Sigmoid colon (tissue), 7 donors: ENCODE results near the gene C1orf116. TPM values are rescaled to one million over a fixed set of nuclear protein-coding genes. Genes with fewer than 3 reads are reported as not detected.

Experiments used
- DNase-seq: peaks from one replicate; pipeline ENCODE4 v3.0.0-alpha.2; 2019
- H3K27ac ChIP-seq, 4 donors: fragments of 200-600 bp; sonication (generic); one replicate each; pipeline ENCODE4 v1.5.1; 2016 to 2019; ENCODE audit warnings: mild to moderate bottlenecking in 1 of 4
- H3K27me3 ChIP-seq, 3 donors: fragments of 200-600 bp; sonication (generic); one replicate each; pipeline ENCODE4 v1.5.1; 2019; ENCODE audit warnings: mild to moderate bottlenecking in 1 of 3
- H3K36me3 ChIP-seq, 4 donors: fragments of 200-600 bp; sonication (generic); one replicate each; pipeline ENCODE4 v1.5.1; 2016 to 2019
- H3K4me1 ChIP-seq, 4 donors: fragments of 200-600 bp; sonication (generic); one replicate each; pipeline ENCODE4 v1.5.1; 2017 to 2019
- H3K4me3 ChIP-seq, 4 donors: fragments of 200-600 bp; sonication (generic); one replicate each; pipeline ENCODE4 v1.5.1; 2017 to 2019; ENCODE audit warnings: mild to moderate bottlenecking in 2 of 4, moderate library complexity in 1 of 4
- H3K9me3 ChIP-seq, 4 donors: fragments of 200-600 bp in 3 of 4; sonication (generic) in 3 of 4; one replicate each; pipeline versions ENCODE4 v1.5.1 to v1.6.1; 2013 to 2019
- CTCF ChIP-seq, 4 experiments: fragments of 450-650 bp in 3 of 4; fragments of 200-600 bp in 1 of 4; IDR thresholded peaks; one replicate each; pipeline ENCODE4 v1.5.1; 2016 to 2019; ENCODE audit warnings: antibody characterized with exemption in 4 of 4, mild to moderate bottlenecking in 3 of 4, moderate library complexity in 2 of 4
- EP300 ChIP-seq, 4 donors: sonication (generic); formaldehyde crosslinking; IDR thresholded peaks; one replicate each; pipeline ENCODE4 v1.6.1; 2017; ENCODE audit warnings: antibody characterized with exemption in 4 of 4
- POLR2A ChIP-seq, 2 donors: fragments of 450-650 bp; IDR thresholded peaks; one replicate each; pipeline ENCODE4 v1.6.1; 2016; ENCODE audit warnings: antibody characterized with exemption in 2 of 2, mild to moderate bottlenecking in 2 of 2, moderate library complexity in 2 of 2
- POLR2AphosphoS5 ChIP-seq, 4 donors: sonication (generic); formaldehyde crosslinking; IDR thresholded peaks; one replicate each; pipeline ENCODE4 v1.6.1; 2017; ENCODE audit warnings: antibody characterized with exemption in 4 of 4
- WGBS, 2 donors: extraction: QIAGEN DNeasy Blood & Tissue Kit; methylation state at CpG; one replicate each; pipeline ENCODE4 v1.1.7; 2013; 5-methylcytosine and 5-hydroxymethylcytosine counted together
- intact Hi-C: fragments of 100-400 bp; cut with DNase I; formaldehyde crosslinking; loops from one replicate; pipeline ENCODE4 v1.15.1; 2023
- polyA plus RNA-seq, 3 donors: library from polyadenylated mRNA; stranded (reverse); fragments of 200-250 nt; gene quantifications; one replicate each; pipeline ENCODE4 v1.2.3, GENCODE V29; 2013
- total RNA-seq, 4 donors: library from RNA; depleted of rRNA; stranded (reverse); fragments of >200 nt; gene quantifications; one replicate each; pipeline ENCODE4 v1.1.0, GENCODE V29; 2016
- donor health status: healthy with polysubstance abuse.
- donor health status: Bipolar disorder and iron deficiency.
- donor health status: healthy.

The C1orf116 gene
- total and polyA plus RNA-seq, 7 donors = 0.14 to 22.4 (median 4.1) TPM; not detected in 1

GRCh38 chr1:207039380-207040180 is 7.0 kb upstream of the C1orf116 start:
- Histone ChIP-seq H3K27ac (no peak overlapping the region), H3K4me1 (peaks cover 0 to 5% (median 2%) of the 10 kb centered on the region in 4 donors), H3K36me3 (no peaks in the 10 kb centered on the region), H3K9me3 (no peaks in the 10 kb centered on the region), H3K4me3 (no peak overlapping the region), H3K27me3 (no peaks in the 10 kb centered on the region)
- 92 to 94% methylated on average over 4 of the region's 4 CpGs for WGBS, 2 donors
- TF ChIP-seq EP300 (IDR thresholded peaks at IDR 0.05) = no peak
- TF ChIP-seq POLR2A (IDR thresholded peaks at IDR 0.05) = no peak
- no peak for TF ChIP-seq CTCF (IDR thresholded peaks at IDR 0.05)
- no peak for TF ChIP-seq POLR2AphosphoS5 (IDR thresholded peaks at IDR 0.05)
- intact Hi-C loops = no loop called here
- no peak for DNase-seq

GRCh38 chr1:207036865-207037264 is 4.3 kb upstream of the C1orf116 start:
- no peak overlapping the region for H3K4me3 ChIP-seq
- H3K36me3 ChIP-seq = no peaks in the 10 kb centered on the region
- H3K9me3 ChIP-seq = no peaks in the 10 kb centered on the region
- 96% methylated on average over 1 of the region's 1 CpG for WGBS, 2 donors
- DNase-seq = no peak
- intact Hi-C loops = no loop called here
- H3K27ac ChIP-seq = no peak overlapping the region
- H3K4me1 ChIP-seq = peaks cover 0 to 5% (median 0%) of the 10 kb centered on the region in 4 donors
- TF ChIP-seq EP300 (IDR thresholded peaks at IDR 0.05) = no peak
- no peak for TF ChIP-seq CTCF (IDR thresholded peaks at IDR 0.05)
- TF ChIP-seq POLR2A (IDR thresholded peaks at IDR 0.05) = no peak
- no peak for TF ChIP-seq POLR2AphosphoS5 (IDR thresholded peaks at IDR 0.05)
- no peaks in the 10 kb centered on the region for H3K27me3 ChIP-seq

- Histone ChIP-seq H3K36me3 (no peaks in the 10 kb centered on the region), H3K9me3 (no peaks in the 10 kb centered on the region), H3K27me3 (no peaks in the 10 kb centered on the region), H3K4me3 (no peak overlapping the region), H3K27ac (no peak overlapping the region), H3K4me1 (peaks cover 0 to 5% (median 0%) of the 10 kb centered on the region in 4 donors)
- no peak for DNase-seq
- intact Hi-C loops = no loop called here
- 80 to 92% methylated on average over 4 of the region's 4 CpGs for WGBS, 2 donors
- no peak for TF ChIP-seq CTCF (IDR thresholded peaks at IDR 0.05)
- no peak for TF ChIP-seq POLR2A (IDR thresholded peaks at IDR 0.05)
- TF ChIP-seq EP300 (IDR thresholded peaks at IDR 0.05) = no peak
- no peak for TF ChIP-seq POLR2AphosphoS5 (IDR thresholded peaks at IDR 0.05)
Measured at GRCh38 chr1:207035877-207036551, 3.5 kb upstream of the C1orf116 start.

GRCh38 chr1:207034998-207035397 is 2.4 kb upstream of the C1orf116 start:
- no peak for DNase-seq
- Histone ChIP-seq H3K27me3 (no peaks in the 10 kb centered on the region), H3K27ac (no peak overlapping the region), H3K4me1 (no peaks in the 10 kb centered on the region), H3K9me3 (no peaks in the 10 kb centered on the region), H3K4me3 (no peak overlapping the region), H3K36me3 (no peaks in the 10 kb centered on the region)
- no peak for TF ChIP-seq POLR2A (IDR thresholded peaks at IDR 0.05)
- no peak for TF ChIP-seq EP300 (IDR thresholded peaks at IDR 0.05)
- TF ChIP-seq CTCF (IDR thresholded peaks at IDR 0.05) = no peak
- no peak for TF ChIP-seq POLR2AphosphoS5 (IDR thresholded peaks at IDR 0.05)
- intact Hi-C loops = no loop called here
